GM12878 (cell line): ENCODE data around the gene NPB. TPM values are rescaled to one million over a fixed set of nuclear protein-coding genes. Genes with fewer than 3 reads are reported as not detected.

Experiments
- ATAC-seq: fragments of 200-7000 bp; cut with Tn5 transposase; 3 replicates; pipeline ENCODE4 v1.9.1; 2020; ENCODE audit warnings: mild to moderate bottlenecking, moderate library complexity
- BruUV-seq: library from RNA; stranded (reverse); fragments of 400-500 nt; replicated peaks from 2 replicates; lab custom pipeline; 2021; lab: Mats Ljungman, UMichigan
- CTCF ChIA-PET: fragments of 300-600 bp; sonication (Branson Sonifier 250); formaldehyde crosslinking; extraction: SDS; loops from one replicate; lab custom pipeline; 2021; ENCODE audit warnings: inconsistent platforms; lab: Yijun Ruan, JAX
- POLR2A ChIA-PET: fragments of 350-600 bp; formaldehyde crosslinking; extraction: SDS; loops from one replicate; lab custom pipeline; 2021; ENCODE audit warnings: inconsistent platforms; lab: Charles Lee
- RAD21 ChIA-PET: fragments of 300-600 bp; sonication (Branson Sonifier 250); formaldehyde crosslinking; loops from one replicate; lab custom pipeline; 2023; ENCODE audit warnings: antibody characterized with exemption; ENCODE audit not compliant: unreplicated experiment; lab: Charles Lee
- SMC1A ChIA-PET: fragments of 300-600 bp; sonication (Branson Sonifier 250); formaldehyde crosslinking; loops from one replicate; lab custom pipeline; 2023; ENCODE audit not compliant: unreplicated experiment, uncharacterized antibody; lab: Charles Lee
- DNase-seq: peaks from one replicate; pipeline ENCODE4 v3.0.0-alpha.2; 2011; ENCODE audit warnings: low read depth, low spot score
- FAIRE-seq: peaks from 3 replicates; lab custom pipeline; 2011; peaks lifted over from hg19 to GRCh38; lab: Jason Lieb, UNC
- H2AFZ ChIP-seq: 2 replicates; pipeline ENCODE4 v1.6.0; 2011; ENCODE audit warnings: low read depth, low read length, control low read depth; ENCODE audit not compliant: control insufficient read depth
- H3K27ac ChIP-seq: 2 replicates; pipeline ENCODE4 v1.5.1; 2011; ENCODE audit warnings: control low read depth; ENCODE audit not compliant: control insufficient read depth, insufficient read depth
- H3K27me3 ChIP-seq, 2 experiments: replicated peaks in 1 of 2; 2 replicates each; pipeline versions ENCODE4 v1.6.0 to v1.6.1; 2011; ENCODE audit warnings: low read length in 1 of 2; ENCODE audit not compliant: control insufficient read depth in 2 of 2, insufficient read depth in 2 of 2
- H3K36me3 ChIP-seq, 2 experiments: 2 replicates each; pipeline ENCODE4 v1.5.1; 2011; ENCODE audit warnings: low read length in 1 of 2; ENCODE audit not compliant: control insufficient read depth in 2 of 2, insufficient read depth in 2 of 2
- H3K4me1 ChIP-seq: 2 replicates; pipeline ENCODE4 v1.6.1; 2011; ENCODE audit warnings: mild to moderate bottlenecking, low read length, moderate library complexity, mixed read lengths; ENCODE audit not compliant: control insufficient read depth, insufficient read depth
- H3K4me2 ChIP-seq: 2 replicates; pipeline ENCODE4 v1.6.0; 2011; ENCODE audit warnings: control low read depth; ENCODE audit not compliant: control insufficient read depth, insufficient read depth
- H3K4me3 ChIP-seq: fragments of 200-600 bp; sonication (generic); 2 replicates; pipeline ENCODE4 v1.5.1; 2016
- H3K79me2 ChIP-seq: 2 replicates; pipeline ENCODE4 v1.6.0; 2011; ENCODE audit warnings: low read length; ENCODE audit not compliant: control insufficient read depth, insufficient read depth
- H3K9ac ChIP-seq: 2 replicates; pipeline ENCODE4 v1.8.0; 2011; ENCODE audit warnings: low read length, control low read depth, mixed read lengths; ENCODE audit not compliant: control insufficient read depth, insufficient read depth
- H3K9me3 ChIP-seq: replicated peaks from 3 replicates; pipeline ENCODE4 v1.5.1; 2011; ENCODE audit warnings: mild to moderate bottlenecking, low read length; ENCODE audit not compliant: control insufficient read depth, insufficient read depth
- H4K20me1 ChIP-seq: 2 replicates; pipeline ENCODE4 v1.6.0; 2011; ENCODE audit not compliant: control insufficient read depth, insufficient read depth
- BCL11A ChIP-seq: IDR thresholded peaks from 2 replicates; pipeline ENCODE4 v1.6.1; 2011; ENCODE audit warnings: low read depth, low read length
- CREM ChIP-seq: IDR thresholded peaks from 2 replicates; pipeline ENCODE4 v1.6.1; 2014; ENCODE audit warnings: antibody characterized with exemption, low read depth
- IKZF2 ChIP-seq, 2 experiments: fragments of 450-650 bp; IDR thresholded peaks; 2 replicates each; pipeline ENCODE4 v1.6.1; 2017; ENCODE audit warnings: mild to moderate bottlenecking in 2 of 2, moderate library complexity in 2 of 2
- NBN ChIP-seq: fragments of 450-650 bp; IDR thresholded peaks from 2 replicates; pipeline ENCODE4 v1.6.1; 2016
- NFYA ChIP-seq: IDR thresholded peaks from 2 replicates; pipeline ENCODE4 v1.6.1; 2011; ENCODE audit warnings: low read depth, mild to moderate bottlenecking, low read length, improper control_type of control experiment, borderline replicate concordance
- PML ChIP-seq: IDR thresholded peaks from 2 replicates; pipeline ENCODE4 v1.6.1; 2012; ENCODE audit warnings: low read length, inconsistent platforms
- SMAD1 ChIP-seq: fragments of 450-650 bp; IDR thresholded peaks from 2 replicates; pipeline ENCODE4 v1.6.1; 2018; ENCODE audit warnings: mild to moderate bottlenecking, low read depth; ENCODE audit not compliant: partially characterized antibody
- SMARCA5 ChIP-seq: fragments of 450-650 bp; IDR thresholded peaks from 2 replicates; pipeline ENCODE4 v1.6.1; 2017; ENCODE audit warnings: mild to moderate bottlenecking
- SREBF2 ChIP-seq: IDR thresholded peaks from 2 replicates; pipeline ENCODE4 v1.6.1; 2012; ENCODE audit warnings: mild to moderate bottlenecking, low read length
- TCF7 ChIP-seq: IDR thresholded peaks from 2 replicates; pipeline ENCODE4 v1.6.1; 2014; ENCODE audit warnings: antibody characterized with exemption, borderline replicate concordance
- WGBS: methylation state at CpG from one replicate; pipeline ENCODE4 v1.1.6; 2016; ENCODE audit warnings: low lambda C conversion rate; ENCODE audit not compliant: insufficient replicate concordance, insufficient coverage; ENCODE audit errors: missing lambda C conversion rate; 5-methylcytosine and 5-hydroxymethylcytosine counted together
- in situ Hi-C: fragments of 300-500 bp; cut with MboI; formaldehyde crosslinking; loops from 9 replicates; pipeline ENCODE4 v1.14.3; 2018; ENCODE audit warnings: mixed read lengths
- intact Hi-C: fragments of 100-400 bp; cut with micrococcal nuclease; formaldehyde crosslinking; loops from one replicate; pipeline ENCODE4 v1.14.2; 2022; ENCODE audit not compliant: unreplicated experiment
- polyA plus RNA-seq, 11 experiments: library from polyadenylated mRNA; depleted of rRNA in 4 of 11; unstranded in 6 of 11; stranded (reverse) in 5 of 11; fragments of >200 nt; fragmentation: Nextera tagmentation in 4 of 11; fragmentation: Illumina TruSeq in 1 of 11; extraction: Ambion mirVana in 4 of 11; extraction: Trizol in 1 of 11; gene quantifications; 1 replicate in 1 of 11; 2 replicates in 10 of 11; pipeline versions ENCODE4 v1.2.1 to v1.2.3, GENCODE V29; 2011 to 2016; ENCODE audit warnings: inconsistent platforms in 2 of 11, missing spikeins in 2 of 11, low read depth in 1 of 11
- total RNA-seq, 4 experiments: library from RNA; depleted of rRNA in 3 of 4; stranded (reverse); fragments of >200 nt in 3 of 4; fragmentation: Illumina TruSeq in 1 of 4; extraction: Trizol in 1 of 4; gene quantifications; 2 replicates each; pipeline versions ENCODE4 v1.2.1 to v1.2.3, GENCODE V29; 2013 to 2021
- TF ChIP-seq, protein P1 (sequence below): fragments of 450-650 bp; IDR thresholded peaks from 2 replicates; pipeline ENCODE4 v1.6.1; 2018; ENCODE audit warnings: borderline replicate concordance, mild to moderate bottlenecking; ENCODE audit not compliant: partially characterized antibody

Gene NPB
- total and polyA plus RNA-seq, 10 of the 15 experiments (the other 5 are each of a cell fraction or from before 2014, with no cell fraction given) = 0.03 to 0.40 (median 0.15) TPM; not detected in 2

DNA sequence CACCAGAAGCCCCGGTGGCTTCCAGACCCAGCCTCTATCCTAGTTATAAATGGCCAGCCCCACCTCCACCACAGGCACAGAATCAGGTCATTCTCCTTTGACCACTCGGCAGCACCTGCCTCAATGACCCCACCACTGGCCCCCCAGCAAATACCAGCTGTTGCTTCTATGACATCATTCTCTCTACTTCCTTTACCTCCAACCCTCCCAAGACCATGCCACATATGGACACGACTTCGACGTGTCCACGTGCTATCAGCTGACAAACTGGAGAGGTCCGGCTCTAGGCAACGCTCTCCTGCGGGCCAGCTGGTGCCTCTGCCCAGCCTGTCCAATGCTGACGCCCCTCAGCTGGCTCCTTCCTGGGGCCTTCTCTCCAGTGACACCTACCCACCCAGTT, 16.6 kb upstream of the NPB start:
- SMC1A ChIA-PET = no interaction called here
- Histone ChIP-seq H3K4me1 (peaks cover 15% of the 10 kb centered on the region), H3K9me3 (no peaks in the 10 kb centered on the region), H3K79me2 (peaks cover 24% of the 10 kb centered on the region), H3K4me3 (no peak overlapping the region), H3K4me2 (no peak overlapping the region), H4K20me1 (0 out of 2 replicates have a peak, but pooled peaks cover 3% of the 10 kb centered on the region), H3K27ac (no peak overlapping the region), H3K9ac (no peak overlapping the region), H2AFZ (no peak overlapping the region), H3K36me3 (peaks cover 26 to 29% of the 10 kb centered on the region in 2 experiments; a peak in 3 of 4 replicates), H3K27me3 (no peaks in the 10 kb centered on the region)
- FAIRE-seq (no peak), DNase-seq (no peak), ATAC-seq (no peak)
- POLR2A ChIA-PET = interaction anchor here (1.3 to 1.4 kb wide), 2 partner anchors 13 to 15 kb away, joined by 3 to 6 read pairs; no protein-coding TSS in a partner anchor
- RAD21 ChIA-PET = no interaction called here
- BruUV-seq = no TSS peak
- CTCF ChIA-PET = interaction anchor here (1.6 kb wide), 1 partner anchor 13 kb away, joined by 5 read pairs; no protein-coding TSS in a partner anchor
- WGBS = 98% methylated on average over 9 of the region's 10 CpGs
- in situ Hi-C loops = no loop called here
- TF ChIP-seq NFYA = no peak
- TF ChIP-seq TCF7 = no peak
- TF ChIP-seq IKZF2 (IDR thresholded peaks at IDR 0.05) = no peak
- TF ChIP-seq NBN = no peak
- no peak for TF ChIP-seq SMARCA5
- no peak for TF ChIP-seq PML
- TF ChIP-seq CREM = no peak
- no peak for TF ChIP-seq SMAD1
- TF ChIP-seq BCL11A = no peak
- TF ChIP-seq, protein P1, sequence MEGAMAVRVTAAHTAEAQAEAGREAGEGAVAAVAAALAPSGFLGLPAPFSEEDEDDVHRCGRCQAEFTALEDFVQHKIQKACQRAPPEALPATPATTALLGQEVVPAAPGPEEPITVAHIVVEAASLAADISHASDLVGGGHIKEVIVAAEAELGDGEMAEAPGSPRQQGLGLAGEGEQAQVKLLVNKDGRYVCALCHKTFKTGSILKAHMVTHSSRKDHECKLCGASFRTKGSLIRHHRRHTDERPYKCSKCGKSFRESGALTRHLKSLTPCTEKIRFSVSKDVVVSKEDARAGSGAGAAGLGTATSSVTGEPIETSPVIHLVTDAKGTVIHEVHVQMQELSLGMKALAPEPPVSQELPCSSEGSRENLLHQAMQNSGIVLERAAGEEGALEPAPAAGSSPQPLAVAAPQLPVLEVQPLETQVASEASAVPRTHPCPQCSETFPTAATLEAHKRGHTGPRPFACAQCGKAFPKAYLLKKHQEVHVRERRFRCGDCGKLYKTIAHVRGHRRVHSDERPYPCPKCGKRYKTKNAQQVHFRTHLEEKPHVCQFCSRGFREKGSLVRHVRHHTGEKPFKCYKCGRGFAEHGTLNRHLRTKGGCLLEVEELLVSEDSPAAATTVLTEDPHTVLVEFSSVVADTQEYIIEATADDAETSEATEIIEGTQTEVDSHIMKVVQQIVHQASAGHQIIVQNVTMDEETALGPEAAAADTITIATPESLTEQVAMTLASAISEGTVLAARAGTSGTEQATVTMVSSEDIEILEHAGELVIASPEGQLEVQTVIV = no peak
- no peak for TF ChIP-seq SREBF2
- intact Hi-C loops = no loop called here
